Nephron progenitor cell (in vitro differentiated cells): ENCODE measurements around the gene UFSP2.
A peak's percentile ranks its signal among the peaks of the same experiment; 100 is the strongest.
"Not testable (repeated sequence)": the region's sequence is repeated elsewhere in the genome, so short reads cannot be mapped to it uniquely, and the experiment has no call there.

Experiments used
- DNase-seq: peaks from one replicate; pipeline ENCODE4 v3.0.0; 2021
- H3K27ac Mint-ChIP-seq: 2 replicates; pipeline ENCODE4 v1.8.0; 2021; ENCODE audit warnings: mild to moderate bottlenecking, moderate library complexity, mixed read lengths
- H3K27me3 Mint-ChIP-seq: 2 replicates; pipeline ENCODE4 v1.8.0; 2021; ENCODE audit warnings: mild to moderate bottlenecking, low read depth, mixed read lengths; ENCODE audit not compliant: poor library complexity
- H3K36me3 Mint-ChIP-seq: 2 replicates; pipeline ENCODE4 v1.8.0; 2021; ENCODE audit warnings: low read depth, mixed read lengths
- H3K4me1 Mint-ChIP-seq: 2 replicates; pipeline ENCODE4 v1.8.0; 2021; ENCODE audit warnings: mixed read lengths
- H3K4me3 Mint-ChIP-seq: 2 replicates; pipeline ENCODE4 v1.8.0; 2021; ENCODE audit warnings: mild to moderate bottlenecking, moderate library complexity, mixed read lengths
- H3K9me3 Mint-ChIP-seq: 2 replicates; pipeline ENCODE4 v1.8.0; 2021; ENCODE audit warnings: mild to moderate bottlenecking, moderate library complexity, mixed read lengths
- CTCF ChIP-seq: fragments of 200-600 bp; sonication (generic); IDR thresholded peaks from 2 replicates; pipeline ENCODE4 v1.5.0; 2021; ENCODE audit warnings: antibody characterized with exemption

UFSP2 gene

GRCh38 chr4:185370268-185370949 is 55.4 kb downstream of the UFSP2 start:
- no peak for DNase-seq
- Mint-ChIP-seq H3K36me3 (peaks cover 13% of the 10 kb centered on the region), H3K9me3 (no peaks in the 10 kb centered on the region), H3K27ac (no peak overlapping the region), H3K27me3 (no peaks in the 10 kb centered on the region), H3K4me3 (no peak overlapping the region), H3K4me1 (peaks cover 10% of the 10 kb centered on the region)
- no peak for TF ChIP-seq CTCF

GRCh38 chr4:185369731-185370130 is 56.0 kb downstream of the UFSP2 start:
- Mint-ChIP-seq H3K27me3 (no peaks in the 10 kb centered on the region), H3K27ac (peak overlapping the region; percentile 39), H3K9me3 (no peaks in the 10 kb centered on the region), H3K4me1 (peaks cover 16% of the 10 kb centered on the region), H3K4me3 (no peak overlapping the region), H3K36me3 (peaks cover 13% of the 10 kb centered on the region)
- DNase-seq, result no peak
- TF ChIP-seq CTCF, result no peak

- H3K9me3 Mint-ChIP-seq, result no peaks in the 10 kb centered on the region
- H3K27me3 Mint-ChIP-seq, result no peaks in the 10 kb centered on the region
- H3K27ac Mint-ChIP-seq, result no peak overlapping the region
- no peak for TF ChIP-seq CTCF
- H3K4me3 Mint-ChIP-seq, result no peak overlapping the region
- peaks cover 5% of the 10 kb centered on the region for H3K36me3 Mint-ChIP-seq
- peaks cover 26% of the 10 kb centered on the region for H3K4me1 Mint-ChIP-seq
- peak; percentile 21 for DNase-seq
Observed at GRCh38 chr4:185364886-185365285, 60.9 kb downstream of the UFSP2 start.

GRCh38 chr4:185363251-185363650 is 62.5 kb downstream of the UFSP2 start:
- Mint-ChIP-seq H3K4me1 (peaks cover 26% of the 10 kb centered on the region), H3K4me3 (no peak overlapping the region), H3K27ac (peak overlapping the region; percentile 32), H3K27me3 (no peaks in the 10 kb centered on the region), H3K9me3 (no peaks in the 10 kb centered on the region), H3K36me3 (peaks cover 2% of the 10 kb centered on the region)
- DNase-seq, result no peak
- no peak for TF ChIP-seq CTCF

GRCh38 chr4:185362570-185362969 is 63.2 kb downstream of the UFSP2 start:
- DNase-seq, H3K4me3 Mint-ChIP-seq, H3K27me3 Mint-ChIP-seq, H3K27ac Mint-ChIP-seq, H3K9me3 Mint-ChIP-seq, H3K36me3 Mint-ChIP-seq: not testable (repeated sequence)
- peaks cover 26% of the 10 kb centered on the region for H3K4me1 Mint-ChIP-seq

GRCh38 chr4:185361872-185362271 is 63.9 kb downstream of the UFSP2 start:
- no peak for DNase-seq
- H3K27ac Mint-ChIP-seq, result no peak overlapping the region
- peaks cover 23% of the 10 kb centered on the region for H3K4me1 Mint-ChIP-seq

More at GRCh38 chr4:185361872-185362271, 63.9 kb downstream of the UFSP2 start:
- no peak overlapping the region for H3K4me3 Mint-ChIP-seq
- no peaks in the 10 kb centered on the region for H3K9me3 Mint-ChIP-seq
- TF ChIP-seq CTCF, result no peak
- H3K27me3 Mint-ChIP-seq, result no peaks in the 10 kb centered on the region
- peaks cover 6% of the 10 kb centered on the region for H3K36me3 Mint-ChIP-seq
